ENCODE data around the gene IRF1. TPM values are rescaled to one million over a fixed set of nuclear protein-coding genes. Genes with fewer than 3 reads are reported as not detected.

IRF1 gene
- total and polyA plus RNA-seq, 2 of the 8 experiments (the other 6 are each of a cell fraction or from before 2014, with no cell fraction given): 4.0 to 8.5 TPM

GRCh38 chr5:132480893-132481595, 9.5 kb downstream of the IRF1 start:
- 91% methylated on average over 4 of the region's 4 CpGs; no CpG with 5 or more reads in 1 of the 2 experiments for WGBS, 2 experiments (ENCODE audit: extremely low coverage in 1 of 2, insufficient coverage in 1 of 2, insufficient read length in 1 of 2, insufficient replicate concordance in 2 of 2, low coverage in 1 of 2, low lambda C conversion rate in 2 of 2, missing lambda C conversion rate in 1 of 2)
- H3K27me3 ChIP-seq (replicated peaks in 1 of 4; ENCODE audit: control insufficient read depth in 3 of 4, extremely low read depth in 1 of 4, insufficient read depth in 3 of 4, low read length in 3 of 4): no peaks in the 10 kb centered on the region
- no peaks in the 10 kb centered on the region; a peak in 1 of 7 replicates for H3K4me1 ChIP-seq (replicated peaks in 1 of 4; ENCODE audit: control insufficient read depth in 3 of 4, insufficient read depth in 4 of 4, low read length in 3 of 4)
- no peak overlapping the region for H2AFZ ChIP-seq (ENCODE audit: low read length)
- H2BK12ac ChIP-seq (ENCODE audit: low read depth, low read length): no peak overlapping the region
- H4K8ac ChIP-seq (ENCODE audit: extremely low read depth, insufficient read depth, low read length): no peak overlapping the region
- no peak overlapping the region for H4K91ac ChIP-seq (replicated peaks; ENCODE audit: insufficient read length, low read length)
- no peaks in the 10 kb centered on the region for H3K23me2 ChIP-seq (ENCODE audit: low read depth, low read length)
- H3K9ac ChIP-seq (replicated peaks in 1 of 4; ENCODE audit: extremely low read depth in 1 of 4, low read depth in 3 of 4, low read length in 3 of 4): no peak overlapping the region
- no peak overlapping the region for H3K4me2 ChIP-seq (ENCODE audit: insufficient read depth in 1 of 2, low read depth in 2 of 2, low read length in 2 of 2)
- no peak overlapping the region for H2BK20ac ChIP-seq (ENCODE audit: low read length)
- ChIA-PET POLR2A (ENCODE audit: partially characterized antibody) (interaction anchor here (1.0 to 4.6 kb wide), 4 partner anchors 8 to 55 kb away, joined by 3 to 42 read pairs (median 8); partner anchors contain the start of gene IRF1), CTCF (ENCODE audit: partially characterized antibody) (interaction anchor here (0.7 to 9.6 kb wide), 10 partner anchors 8 to 209 kb away, joined by 4 to 77 read pairs (median 6); partner anchors contain the start of gene IRF1)
- DNase-seq (ENCODE audit: low read depth in 1 of 2, low spot score in 2 of 2) (no peak), FAIRE-seq (no peak)
- H3K23ac ChIP-seq (ENCODE audit: insufficient read length): no peak overlapping the region
- no peak overlapping the region for H2AK5ac ChIP-seq (ENCODE audit: low read depth, low read length)
- H2BK120ac ChIP-seq (replicated peaks; ENCODE audit: low read depth, low read length): no peak overlapping the region
- H3K18ac ChIP-seq (ENCODE audit: extremely low read depth, low read length): no peak overlapping the region
- peaks cover 0 to under 1% of the 10 kb centered on the region in 2 experiments for H4K20me1 ChIP-seq (replicated peaks in 1 of 2; ENCODE audit: control insufficient read depth in 1 of 2, insufficient read depth in 2 of 2, low read length in 2 of 2)
- H2BK15ac ChIP-seq (ENCODE audit: low read length): no peak overlapping the region
- H3K4me3 ChIP-seq (ENCODE audit: extremely low read depth in 1 of 4, insufficient read depth in 2 of 4, low read depth in 3 of 4, low read length in 4 of 4): no peak overlapping the region
- H3K79me2 ChIP-seq (ENCODE audit: control insufficient read depth in 1 of 2, insufficient read depth in 2 of 2, low read length in 2 of 2): no peaks in the 10 kb centered on the region
- no peak overlapping the region for H4K5ac ChIP-seq (ENCODE audit: insufficient read length, low read depth, low read length)
- H3K79me1 ChIP-seq (ENCODE audit: low read depth, low read length): no peaks in the 10 kb centered on the region
- H3K9me3 ChIP-seq (ENCODE audit: insufficient read depth in 2 of 2, low read depth in 1 of 2, low read length in 1 of 2): no peaks in the 10 kb centered on the region
- H3K56ac ChIP-seq (replicated peaks; ENCODE audit: insufficient read length, low read depth, low read length): no peak overlapping the region
- no peak overlapping the region for H3K14ac ChIP-seq (ENCODE audit: insufficient read length)
- no peak overlapping the region for H3K4ac ChIP-seq (replicated peaks; ENCODE audit: insufficient read length, low read depth, low read length)
- H3K27ac ChIP-seq (ENCODE audit: low read depth, low read length): no peak overlapping the region
- H3K36me3 ChIP-seq (ENCODE audit: control insufficient read depth in 2 of 4, insufficient read depth in 4 of 4, low read length in 3 of 4): peaks cover 4 to 11% (median 8%) of the 10 kb centered on the region in 4 experiments; a peak in 5 of 8 replicates
- H2BK5ac ChIP-seq (ENCODE audit: low read depth, low read length): no peak overlapping the region
- no peak for TF ChIP-seq YY1 (IDR thresholded peaks at IDR 0.05; ENCODE audit: low read depth, low read length)
- no peak for TF ChIP-seq TEAD4 (IDR thresholded peaks at IDR 0.05; ENCODE audit: low read depth, low read length)
- no peak for TF ChIP-seq CHD1 (IDR thresholded peaks at IDR 0.05; ENCODE audit: low read depth, low read length)
- no peak for TF ChIP-seq JUN (IDR thresholded peaks at IDR 0.05; ENCODE audit: low read depth, low read length)
- no peak for TF ChIP-seq CTCF (IDR thresholded peaks at IDR 0.05; ENCODE audit: control extremely low read depth in 1 of 3, insufficient read depth in 1 of 3, low read depth in 1 of 3, low read length in 3 of 3)
- TF ChIP-seq SIN3A (conservative IDR thresholded peaks at IDR 0.05 in 1 of 2, IDR thresholded peaks at IDR 0.05 in 1 of 2; ENCODE audit: low read depth in 1 of 2, low read length in 2 of 2): no peak
- no peak for TF ChIP-seq BRCA1 (IDR thresholded peaks at IDR 0.05; ENCODE audit: low read depth, low read length)
- TF ChIP-seq ATF3 (IDR thresholded peaks at IDR 0.05; ENCODE audit: insufficient read depth, low read depth, low read length): no peak
- no peak for TF ChIP-seq KDM5A (IDR thresholded peaks at IDR 0.05; ENCODE audit: low read length)

Measured in H1 (cell line).